Measurements from ENCODE around the gene PDAP1. TPM values are rescaled to one million over a fixed set of nuclear protein-coding genes. Genes with fewer than 3 reads are reported as not detected.

PDAP1 gene
- 29.6 and 32.8 TPM in 2 replicates for total RNA-seq

GRCh38 chr7:99408379-99409191 is at the start of gene PDAP1, which contains the start of gene BUD31:
TSS of gene PDAP1 (minus strand) at chr7:99408597. CDS start at chr7:99408548, 49 bp downstream.
TSS of gene BUD31 (plus strand) at chr7:99408969. CDS start at chr7:99411093, 2,124 bp downstream.

GRCh38 chr7:99438573-99439480 is 30.4 kb upstream of the PDAP1 start, which contains the start of the genes CPSF4 and PTCD1:
TSS of gene CPSF4 (plus strand) at chr7:99438943. CDS start at chr7:99439083, 140 bp downstream.
TSS of gene PTCD1 (minus strand) at chr7:99438798. CDS start at chr7:99435242, 3,556 bp downstream.

GRCh38 chr7:99374111-99375064 is 34.0 kb downstream of the PDAP1 start, which contains the start of gene ARPC1B:
TSS of gene ARPC1B (plus strand) at chr7:99374730. CDS start at chr7:99385715, 10,985 bp downstream.

Other genes starting within 250 kb of the PDAP1 start
- under 0.01 TPM in 1 of 2 replicates, not detected in the other for gene KPNA7, start 200.5 kb downstream of the PDAP1 start, total RNA-seq
- 0.38 and 0.72 TPM in 2 replicates for gene MYH16, start 135.8 kb downstream of the PDAP1 start, total RNA-seq
- gene ARPC1A, start 82.7 kb downstream of the PDAP1 start, total RNA-seq, result 224 and 226 TPM in 2 replicates
- gene ARPC1B, start 33.9 kb downstream of the PDAP1 start, total RNA-seq, result 600 and 643 TPM in 2 replicates
- 120 TPM in 2 replicates for gene BUD31, start 372 bp upstream of the PDAP1 start, total RNA-seq
- gene PTCD1, start 30.2 kb upstream of the PDAP1 start, total RNA-seq, result 4.0 and 5.9 TPM in 2 replicates
- gene CPSF4, start 30.3 kb upstream of the PDAP1 start, total RNA-seq, result 23.8 and 26.0 TPM in 2 replicates
- 281 and 445 TPM in 2 replicates for gene ATP5MF, start 57.6 kb upstream of the PDAP1 start, total RNA-seq
- 5.7 and 7.0 TPM in 2 replicates for gene ZNF789, start 64.3 kb upstream of the PDAP1 start, total RNA-seq
- 24.7 and 28.4 TPM in 2 replicates for gene ZNF394, start 91.7 kb upstream of the PDAP1 start, total RNA-seq
- gene ZKSCAN5, start 96.1 kb upstream of the PDAP1 start, total RNA-seq, result 10.4 and 11.8 TPM in 2 replicates
- gene FAM200A, start 143.5 kb upstream of the PDAP1 start, total RNA-seq, result 4.9 and 5.9 TPM in 2 replicates
- gene ZNF655, start 150.0 kb upstream of the PDAP1 start, total RNA-seq, result 9.3 and 26.9 TPM in 2 replicates
- gene TMEM225B, start 189.7 kb upstream of the PDAP1 start, total RNA-seq, result 0.19 TPM in 1 of 2 replicates, not detected in the other
- 10.2 and 15.1 TPM in 2 replicates for gene ZSCAN25, start 208.3 kb upstream of the PDAP1 start, total RNA-seq